ENCODE measurements around the gene CDC42BPB.
A peak's percentile ranks its signal among the peaks of the same experiment; 100 is the strongest.

CDC42BPB gene

DNA sequence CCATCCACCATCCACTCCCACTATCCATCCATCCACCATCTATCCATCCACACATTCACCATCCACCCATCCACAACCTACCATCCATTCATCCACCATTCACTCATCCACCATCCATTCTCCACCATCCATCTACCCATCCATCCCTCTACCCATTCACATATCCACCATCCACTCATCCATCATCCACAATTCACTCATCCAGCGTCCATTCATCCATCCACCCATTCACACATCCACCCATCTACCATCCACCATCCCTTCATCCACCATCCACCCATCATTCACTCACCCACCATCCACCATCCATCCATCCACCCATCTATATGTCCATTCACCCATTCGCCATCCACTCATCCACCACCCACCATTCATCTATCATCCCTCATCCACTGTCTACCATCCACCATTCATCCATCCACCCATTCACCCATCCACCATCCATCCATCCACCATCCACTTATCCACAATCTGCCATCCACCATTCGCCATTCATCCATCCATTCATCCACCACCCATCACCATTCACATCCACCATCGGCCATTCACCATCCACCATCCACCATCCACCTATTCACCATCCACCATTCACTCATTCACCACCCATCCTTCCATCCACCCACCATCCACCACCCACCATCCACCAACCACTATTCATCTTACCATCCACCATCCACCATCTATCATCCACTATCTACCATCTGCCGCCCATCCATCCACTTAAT, 136.9 kb downstream of the CDC42BPB start:
- DNase-seq (ENCODE audit: low spot score), result no peak
- H2AFZ ChIP-seq (ENCODE audit: low read length), result no peak overlapping the region

DNA sequence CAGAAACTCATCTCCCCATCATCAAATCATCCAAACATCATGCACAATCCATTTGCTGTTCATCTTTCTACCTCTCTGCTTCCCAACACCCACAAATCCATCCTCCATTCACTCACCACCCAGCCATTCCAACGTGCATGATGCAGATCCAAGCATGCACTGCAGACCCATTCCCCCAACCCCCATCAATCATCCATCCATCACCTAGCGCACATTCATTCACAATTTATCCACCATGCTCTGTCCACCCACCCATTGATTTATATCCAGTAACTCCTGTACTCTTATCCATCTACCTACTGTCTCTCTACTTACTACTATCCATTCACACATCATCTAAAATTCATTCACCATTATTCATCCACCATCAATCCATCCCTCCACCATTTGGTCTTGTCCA, 138.9 kb downstream of the CDC42BPB start:
- no peak overlapping the region for H3K4me3 ChIP-seq (ENCODE audit: low read length in 2 of 2)
- H2BK120ac ChIP-seq (ENCODE audit: low read depth, low read length), result no peak overlapping the region
- no peak overlapping the region for H2BK12ac ChIP-seq (ENCODE audit: low read length)
- no peak overlapping the region for H3K9ac ChIP-seq (ENCODE audit: low read depth, low read length, poor library complexity)
- H3K4me2 ChIP-seq (ENCODE audit: insufficient read depth, low read length, poor library complexity, severe bottlenecking), result no peak overlapping the region
- H3K36me3 ChIP-seq (replicated peaks in 1 of 2; ENCODE audit: control insufficient read depth in 2 of 2, insufficient read depth in 2 of 2, low read length in 2 of 2), result no peaks in the 10 kb centered on the region
- no peak overlapping the region for H3K14ac ChIP-seq (ENCODE audit: low read length)
- no peak for DNase-seq (ENCODE audit: low spot score)
- H2BK5ac ChIP-seq (ENCODE audit: low read length), result no peak overlapping the region
- no peak overlapping the region for H3K18ac ChIP-seq (ENCODE audit: low read length)
- H2BK15ac ChIP-seq (ENCODE audit: low read length), result no peak overlapping the region
- H3K27me3 ChIP-seq (ENCODE audit: control insufficient read depth in 3 of 3, insufficient read depth in 3 of 3, low read depth in 1 of 3, low read length in 3 of 3), result peaks cover 0 to 14% (median 0%) of the 10 kb centered on the region in 3 experiments
- no peak overlapping the region for H3K23ac ChIP-seq (ENCODE audit: low read depth, low read length, poor library complexity)
- H4K8ac ChIP-seq (ENCODE audit: low read depth, low read length), result no peak overlapping the region
- H3K4ac ChIP-seq (ENCODE audit: low read length), result no peak overlapping the region
- no peak overlapping the region for H2AFZ ChIP-seq (ENCODE audit: low read length)
- WGBS, 2 donors (ENCODE audit: extremely low coverage in 2 of 2, insufficient read length in 2 of 2, insufficient replicate concordance in 1 of 2), result 100% methylated on average over 1 of the region's 2 CpGs; no CpG with 5 or more reads in 1 of the 2 donors
- H4K91ac ChIP-seq (ENCODE audit: low read depth, low read length, poor library complexity), result no peak overlapping the region
- H3K27ac ChIP-seq (replicated peaks; ENCODE audit: low read length), result no peak overlapping the region
- H2AK5ac ChIP-seq (ENCODE audit: low read depth, low read length), result no peak overlapping the region
- no peaks in the 10 kb centered on the region for H3K79me1 ChIP-seq (ENCODE audit: low read depth, low read length)
- H3K4me1 ChIP-seq (ENCODE audit: control insufficient read depth in 2 of 2, insufficient read depth in 1 of 2, low read depth in 1 of 2, low read length in 2 of 2), result no peaks in the 10 kb centered on the region
- H3K9me3 ChIP-seq (replicated peaks in 1 of 2; ENCODE audit: control insufficient read depth in 2 of 2, insufficient read depth in 1 of 2, low read depth in 1 of 2, low read length in 2 of 2), result peaks cover 5 to 6% of the 10 kb centered on the region in 2 donors

More for the DNA sequence above, 136.9 kb downstream of the CDC42BPB start:
- no peak overlapping the region for H2BK5ac ChIP-seq (ENCODE audit: low read length)
- H3K4me2 ChIP-seq (ENCODE audit: insufficient read depth, low read length, poor library complexity, severe bottlenecking), result no peak overlapping the region
- 100% methylated on average over 3 of the region's 5 CpGs; no CpG with 5 or more reads in 1 of the 2 donors for WGBS, 2 donors (ENCODE audit: extremely low coverage in 2 of 2, insufficient read length in 2 of 2, insufficient replicate concordance in 1 of 2)
- no peak overlapping the region for H3K27ac ChIP-seq (replicated peaks; ENCODE audit: low read length)
- no peak overlapping the region for H2BK120ac ChIP-seq (ENCODE audit: low read depth, low read length)
- no peaks in the 10 kb centered on the region for H3K4me1 ChIP-seq (ENCODE audit: control insufficient read depth in 2 of 2, insufficient read depth in 1 of 2, low read depth in 1 of 2, low read length in 2 of 2)
- no peak overlapping the region for H2AK5ac ChIP-seq (ENCODE audit: low read depth, low read length)
- peak overlapping the region; percentile 75 for H4K8ac ChIP-seq (ENCODE audit: low read depth, low read length)
- H3K14ac ChIP-seq (ENCODE audit: low read length), result no peak overlapping the region
- H3K9me3 ChIP-seq (replicated peaks in 1 of 2; ENCODE audit: control insufficient read depth in 2 of 2, insufficient read depth in 1 of 2, low read depth in 1 of 2, low read length in 2 of 2), result peaks cover 5 to 6% of the 10 kb centered on the region in 2 donors
- H3K18ac ChIP-seq (ENCODE audit: low read length), result no peak overlapping the region
- H3K4me3 ChIP-seq (ENCODE audit: low read length in 2 of 2), result peak overlapping the region in 1 of 2 donors; percentile 16
- H3K9ac ChIP-seq (ENCODE audit: low read depth, low read length, poor library complexity), result peak overlapping the region; percentile 25
- no peak overlapping the region for H2BK15ac ChIP-seq (ENCODE audit: low read length)
- H2BK12ac ChIP-seq (ENCODE audit: low read length), result peak overlapping the region; percentile 5
- H3K36me3 ChIP-seq (replicated peaks in 1 of 2; ENCODE audit: control insufficient read depth in 2 of 2, insufficient read depth in 2 of 2, low read length in 2 of 2), result no peaks in the 10 kb centered on the region
- no peak overlapping the region for H4K91ac ChIP-seq (ENCODE audit: low read depth, low read length, poor library complexity)
- no peak overlapping the region for H3K4ac ChIP-seq (ENCODE audit: low read length)
- H3K27me3 ChIP-seq (ENCODE audit: control insufficient read depth in 3 of 3, insufficient read depth in 3 of 3, low read depth in 1 of 3, low read length in 3 of 3), result peaks cover 0 to 21% (median 0%) of the 10 kb centered on the region in 3 experiments
- no peak overlapping the region for H3K23ac ChIP-seq (ENCODE audit: low read depth, low read length, poor library complexity)
- no peaks in the 10 kb centered on the region for H3K79me1 ChIP-seq (ENCODE audit: low read depth, low read length)

DNA sequence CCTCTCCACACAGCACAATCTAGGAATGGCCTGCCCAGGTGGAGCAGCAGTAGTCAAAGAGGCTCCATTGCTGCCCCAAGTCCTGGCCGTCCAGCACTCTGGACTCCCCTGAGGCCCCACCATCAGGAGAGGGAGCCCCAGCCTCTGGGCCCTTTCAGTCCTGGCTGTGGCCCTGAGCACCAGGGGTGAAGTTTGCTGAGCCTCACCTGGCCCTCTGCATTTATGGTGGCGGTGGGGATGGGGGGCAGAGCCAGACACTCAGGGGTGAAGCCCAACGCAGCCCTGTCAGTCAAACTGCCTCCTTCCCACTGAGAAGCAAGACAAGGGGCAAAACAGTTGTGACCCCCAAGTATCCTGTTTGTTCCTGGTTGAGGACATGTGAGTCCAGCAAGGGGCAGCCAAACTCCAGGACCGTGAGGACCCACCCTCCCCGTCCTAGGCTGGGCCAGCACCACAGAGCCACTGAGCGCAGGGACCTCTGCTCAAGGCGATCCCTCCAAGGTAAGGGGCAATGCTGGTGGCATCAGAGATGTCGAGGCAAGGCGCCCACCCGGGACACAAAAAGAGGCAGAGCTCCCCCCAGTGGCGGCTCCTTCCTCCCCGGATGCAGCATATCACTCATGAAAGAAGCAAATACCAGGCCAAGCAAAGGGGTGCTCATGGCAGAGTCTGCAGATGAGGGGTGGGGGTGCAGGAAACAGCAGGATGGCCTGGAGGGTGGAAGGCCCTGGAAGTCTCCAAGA, 139.7 kb downstream of the CDC42BPB start:
- peak overlapping the region; percentile 47 for H3K23ac ChIP-seq (ENCODE audit: low read depth, low read length, poor library complexity)
- no peak for DNase-seq (ENCODE audit: low spot score)
- no peak overlapping the region for H4K8ac ChIP-seq (ENCODE audit: low read depth, low read length)
- no peaks in the 10 kb centered on the region for H3K4me1 ChIP-seq (ENCODE audit: control insufficient read depth in 2 of 2, insufficient read depth in 1 of 2, low read depth in 1 of 2, low read length in 2 of 2)
- H3K4ac ChIP-seq (ENCODE audit: low read length), result no peak overlapping the region
- peaks cover 5 to 6% of the 10 kb centered on the region in 2 donors for H3K9me3 ChIP-seq (replicated peaks in 1 of 2; ENCODE audit: control insufficient read depth in 2 of 2, insufficient read depth in 1 of 2, low read depth in 1 of 2, low read length in 2 of 2)
- H3K14ac ChIP-seq (ENCODE audit: low read length), result peak overlapping the region; percentile 79
- H3K9ac ChIP-seq (ENCODE audit: low read depth, low read length, poor library complexity), result peak overlapping the region; percentile 2
- H3K36me3 ChIP-seq (replicated peaks in 1 of 2; ENCODE audit: control insufficient read depth in 2 of 2, insufficient read depth in 2 of 2, low read length in 2 of 2), result no peaks in the 10 kb centered on the region
- no peak overlapping the region for H3K27ac ChIP-seq (replicated peaks; ENCODE audit: low read length)
- peak overlapping the region; percentile 5 for H3K18ac ChIP-seq (ENCODE audit: low read length)
- no peak overlapping the region for H3K4me3 ChIP-seq (ENCODE audit: low read length in 2 of 2)
- peak overlapping the region; percentile 39 for H2BK120ac ChIP-seq (ENCODE audit: low read depth, low read length)
- no CpG with 5 or more reads among the region's 12 CpGs for WGBS, 2 donors (ENCODE audit: extremely low coverage in 2 of 2, insufficient read length in 2 of 2, insufficient replicate concordance in 1 of 2)
- no peak overlapping the region for H2AFZ ChIP-seq (ENCODE audit: low read length)
- H2AK5ac ChIP-seq (ENCODE audit: low read depth, low read length), result peak overlapping the region; percentile 83
- no peaks in the 10 kb centered on the region for H3K79me1 ChIP-seq (ENCODE audit: low read depth, low read length)
- H2BK15ac ChIP-seq (ENCODE audit: low read length), result peak overlapping the region; percentile 73
- H3K27me3 ChIP-seq (ENCODE audit: control insufficient read depth in 3 of 3, insufficient read depth in 3 of 3, low read depth in 1 of 3, low read length in 3 of 3), result peaks cover 0 to 6% (median 0%) of the 10 kb centered on the region in 3 experiments
- no peak overlapping the region for H2BK5ac ChIP-seq (ENCODE audit: low read length)
- H2BK12ac ChIP-seq (ENCODE audit: low read length), result no peak overlapping the region
- H4K91ac ChIP-seq (ENCODE audit: low read depth, low read length, poor library complexity), result no peak overlapping the region
- no peak overlapping the region for H3K4me2 ChIP-seq (ENCODE audit: insufficient read depth, low read length, poor library complexity, severe bottlenecking)

DNA sequence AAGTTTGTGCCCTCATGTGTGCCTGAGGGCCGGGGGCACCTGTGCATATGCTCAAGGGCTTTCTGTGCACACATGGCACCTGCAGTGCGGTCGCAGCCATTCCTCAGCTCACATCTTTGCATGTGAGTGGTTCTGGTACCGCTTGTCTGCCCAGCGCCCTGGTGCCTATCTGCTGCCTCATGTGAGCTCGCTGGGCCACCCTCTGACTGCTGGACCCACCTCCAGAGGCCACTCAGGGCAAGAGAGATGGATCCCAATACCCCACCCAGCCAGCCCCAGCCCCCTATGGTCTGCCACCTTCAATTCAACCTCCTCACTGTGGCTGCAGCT, 140.3 kb downstream of the CDC42BPB start:
- no CpG with 5 or more reads among the region's 6 CpGs for WGBS, 2 donors (ENCODE audit: extremely low coverage in 2 of 2, insufficient read length in 2 of 2, insufficient replicate concordance in 1 of 2)
- H3K23ac ChIP-seq (ENCODE audit: low read depth, low read length, poor library complexity), result no peak overlapping the region
- H2BK12ac ChIP-seq (ENCODE audit: low read length), result no peak overlapping the region
- H3K79me1 ChIP-seq (ENCODE audit: low read depth, low read length), result no peaks in the 10 kb centered on the region
- peak overlapping the region; percentile 29 for H2BK5ac ChIP-seq (ENCODE audit: low read length)
- H2AFZ ChIP-seq (ENCODE audit: low read length), result no peak overlapping the region
- H3K18ac ChIP-seq (ENCODE audit: low read length), result no peak overlapping the region
- H3K27me3 ChIP-seq (ENCODE audit: control insufficient read depth in 3 of 3, insufficient read depth in 3 of 3, low read depth in 1 of 3, low read length in 3 of 3), result peaks cover 0 to under 1% (median 0%) of the 10 kb centered on the region in 3 experiments
- peak overlapping the region; percentile 39 for H2BK120ac ChIP-seq (ENCODE audit: low read depth, low read length)
- peak overlapping the region; percentile 85 for H3K9ac ChIP-seq (ENCODE audit: low read depth, low read length, poor library complexity)
- H2AK5ac ChIP-seq (ENCODE audit: low read depth, low read length), result peak overlapping the region; percentile 83
- H3K14ac ChIP-seq (ENCODE audit: low read length), result no peak overlapping the region
- H4K8ac ChIP-seq (ENCODE audit: low read depth, low read length), result no peak overlapping the region
- H4K91ac ChIP-seq (ENCODE audit: low read depth, low read length, poor library complexity), result no peak overlapping the region
- peaks cover 5 to 6% of the 10 kb centered on the region in 2 donors for H3K9me3 ChIP-seq (replicated peaks in 1 of 2; ENCODE audit: control insufficient read depth in 2 of 2, insufficient read depth in 1 of 2, low read depth in 1 of 2, low read length in 2 of 2)
- H2BK15ac ChIP-seq (ENCODE audit: low read length), result peak overlapping the region; percentile 73
- H3K27ac ChIP-seq (replicated peaks; ENCODE audit: low read length), result no peak overlapping the region
- no peak for DNase-seq (ENCODE audit: low spot score)
- no peak overlapping the region for H3K4ac ChIP-seq (ENCODE audit: low read length)
- no peak overlapping the region for H3K4me3 ChIP-seq (ENCODE audit: low read length in 2 of 2)
- no peaks in the 10 kb centered on the region for H3K36me3 ChIP-seq (replicated peaks in 1 of 2; ENCODE audit: control insufficient read depth in 2 of 2, insufficient read depth in 2 of 2, low read length in 2 of 2)
- no peak overlapping the region for H3K4me2 ChIP-seq (ENCODE audit: insufficient read depth, low read length, poor library complexity, severe bottlenecking)
- no peaks in the 10 kb centered on the region for H3K4me1 ChIP-seq (ENCODE audit: control insufficient read depth in 2 of 2, insufficient read depth in 1 of 2, low read depth in 1 of 2, low read length in 2 of 2)

Measured in neuronal stem cell (in vitro differentiated cells).